ENCODE data around the gene FLRT3.
A peak's percentile ranks its signal among the peaks of the same experiment; 100 is the strongest.

The FLRT3 gene

GRCh38 chr20:14342918-14343317 is 5.5 kb upstream of the FLRT3 start:
- TF ChIP-seq ZFX (IDR thresholded peaks at IDR 0.05; ENCODE audit: borderline replicate concordance), result no peak
- no peak for TF ChIP-seq CTCF (IDR thresholded peaks at IDR 0.05)

GRCh38 chr20:14341801-14342200 is 4.4 kb upstream of the FLRT3 start:
- TF ChIP-seq ZFX (IDR thresholded peaks at IDR 0.05; ENCODE audit: borderline replicate concordance) (no peak), CTCF (IDR thresholded peaks at IDR 0.05) (no peak)
- H3K27ac ChIP-seq, result no peak overlapping the region

More at GRCh38 chr20:14342918-14343317, 5.5 kb upstream of the FLRT3 start:
- H3K27ac ChIP-seq, result peak overlapping the region; percentile 74; the same call in 1 of the 2 replicates

GRCh38 chr20:14336686-14337085 is 726 bp downstream of the FLRT3 start:
- TF ChIP-seq ZFX (IDR thresholded peaks at IDR 0.05; ENCODE audit: borderline replicate concordance) (no peak), CTCF (IDR thresholded peaks at IDR 0.05) (no peak)
- H3K27ac ChIP-seq, result peak overlapping the region; percentile 79

- no peak overlapping the region for H3K27ac ChIP-seq
- no peak for TF ChIP-seq ZFX (IDR thresholded peaks at IDR 0.05; ENCODE audit: borderline replicate concordance)
- no peak for TF ChIP-seq CTCF (IDR thresholded peaks at IDR 0.05)
Measured at GRCh38 chr20:14335052-14335451, 2.4 kb downstream of the FLRT3 start.

- TF ChIP-seq CTCF (IDR thresholded peaks at IDR 0.05) (peak; percentile 36), ZFX (IDR thresholded peaks at IDR 0.05; ENCODE audit: borderline replicate concordance) (no peak)
- no peak overlapping the region for H3K27ac ChIP-seq
Measured at GRCh38 chr20:14334306-14334930, 3.0 kb downstream of the FLRT3 start.

- TF ChIP-seq ZFX (IDR thresholded peaks at IDR 0.05; ENCODE audit: borderline replicate concordance), result no peak
- no peak for TF ChIP-seq CTCF (IDR thresholded peaks at IDR 0.05)
- H3K27ac ChIP-seq, result no peak overlapping the region
Measured at GRCh38 chr20:14333721-14334120, 3.7 kb downstream of the FLRT3 start.

GRCh38 chr20:14332866-14333265 is 4.5 kb downstream of the FLRT3 start:
- no peak overlapping the region for H3K27ac ChIP-seq
- no peak for TF ChIP-seq ZFX (IDR thresholded peaks at IDR 0.05; ENCODE audit: borderline replicate concordance)
- no peak for TF ChIP-seq CTCF (IDR thresholded peaks at IDR 0.05)

Data from 22Rv1 (cell line).